ENCODE data around the gene CHST8.

DNA sequence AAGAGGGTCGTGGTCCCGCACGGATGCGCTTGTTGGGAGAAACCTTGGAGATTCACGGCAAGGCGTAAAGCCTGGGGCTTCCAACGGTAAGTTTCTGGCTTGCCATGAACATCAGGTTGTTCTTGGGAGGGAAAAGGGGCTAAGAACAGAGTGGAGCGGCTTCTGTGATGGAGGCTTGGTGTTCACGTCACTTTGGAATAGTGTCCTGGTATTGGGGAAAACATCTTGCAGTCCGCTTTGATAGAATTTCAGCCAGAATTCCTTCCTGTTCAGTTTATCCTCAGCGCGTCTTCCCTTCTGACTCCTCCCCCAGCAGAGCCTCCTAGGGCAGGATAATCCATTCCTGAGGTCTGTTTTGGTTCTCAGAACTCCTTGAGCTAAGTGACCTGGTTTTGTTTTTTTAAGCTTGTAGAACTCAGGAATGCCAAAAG is 176.9 kb downstream of the CHST8 start:
- TF ChIP-seq SPI1 (IDR thresholded peaks at IDR 0.05; ENCODE audit: borderline replicate concordance, low read depth) (no peak), POLR2AphosphoS5 (IDR thresholded peaks at IDR 0.05; ENCODE audit: low read depth) (no peak)
- TF ChIP-seq, protein P1, sequence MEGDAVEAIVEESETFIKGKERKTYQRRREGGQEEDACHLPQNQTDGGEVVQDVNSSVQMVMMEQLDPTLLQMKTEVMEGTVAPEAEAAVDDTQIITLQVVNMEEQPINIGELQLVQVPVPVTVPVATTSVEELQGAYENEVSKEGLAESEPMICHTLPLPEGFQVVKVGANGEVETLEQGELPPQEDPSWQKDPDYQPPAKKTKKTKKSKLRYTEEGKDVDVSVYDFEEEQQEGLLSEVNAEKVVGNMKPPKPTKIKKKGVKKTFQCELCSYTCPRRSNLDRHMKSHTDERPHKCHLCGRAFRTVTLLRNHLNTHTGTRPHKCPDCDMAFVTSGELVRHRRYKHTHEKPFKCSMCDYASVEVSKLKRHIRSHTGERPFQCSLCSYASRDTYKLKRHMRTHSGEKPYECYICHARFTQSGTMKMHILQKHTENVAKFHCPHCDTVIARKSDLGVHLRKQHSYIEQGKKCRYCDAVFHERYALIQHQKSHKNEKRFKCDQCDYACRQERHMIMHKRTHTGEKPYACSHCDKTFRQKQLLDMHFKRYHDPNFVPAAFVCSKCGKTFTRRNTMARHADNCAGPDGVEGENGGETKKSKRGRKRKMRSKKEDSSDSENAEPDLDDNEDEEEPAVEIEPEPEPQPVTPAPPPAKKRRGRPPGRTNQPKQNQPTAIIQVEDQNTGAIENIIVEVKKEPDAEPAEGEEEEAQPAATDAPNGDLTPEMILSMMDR (IDR thresholded peaks at IDR 0.05; ENCODE audit: insufficient read depth, low read length), result no peak

Data from HL-60 (cell line).